HG03469 (cell line): Measurements from ENCODE around the gene EAPP.
"Not testable (repeated sequence)": the region's sequence is repeated elsewhere in the genome, so short reads cannot be mapped to it uniquely, and the experiment has no call there.

Experiments used
- ATAC-seq: cut with Tn5 transposase; IDR thresholded peaks from one replicate; pipeline ENCODE4 v1.9.1; 2021; ENCODE audit warnings: mild to moderate bottlenecking, moderate library complexity, moderate number of reproducible peaks; ENCODE audit not compliant: unreplicated experiment

Gene EAPP

DNA sequence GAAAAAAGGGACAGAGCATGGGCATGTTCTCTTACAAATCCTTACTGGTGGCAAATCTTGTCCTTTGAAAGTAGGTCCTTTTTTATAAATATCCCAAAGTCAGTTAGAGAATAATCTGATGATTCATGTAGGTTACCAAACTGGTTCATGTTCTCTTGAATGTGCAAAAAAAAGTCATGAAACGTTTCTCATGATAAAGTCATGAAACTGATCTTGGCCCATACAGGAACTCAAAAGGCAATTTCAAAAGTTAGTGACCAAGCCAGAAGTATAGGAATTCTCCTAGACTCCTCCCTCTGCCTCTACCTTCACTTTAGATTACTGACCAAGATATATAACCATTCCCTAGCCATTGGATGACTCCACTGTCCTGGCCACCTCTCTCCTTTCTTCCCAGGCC lies 50.2 kb downstream of the EAPP start:
- no peak for ATAC-seq

DNA sequence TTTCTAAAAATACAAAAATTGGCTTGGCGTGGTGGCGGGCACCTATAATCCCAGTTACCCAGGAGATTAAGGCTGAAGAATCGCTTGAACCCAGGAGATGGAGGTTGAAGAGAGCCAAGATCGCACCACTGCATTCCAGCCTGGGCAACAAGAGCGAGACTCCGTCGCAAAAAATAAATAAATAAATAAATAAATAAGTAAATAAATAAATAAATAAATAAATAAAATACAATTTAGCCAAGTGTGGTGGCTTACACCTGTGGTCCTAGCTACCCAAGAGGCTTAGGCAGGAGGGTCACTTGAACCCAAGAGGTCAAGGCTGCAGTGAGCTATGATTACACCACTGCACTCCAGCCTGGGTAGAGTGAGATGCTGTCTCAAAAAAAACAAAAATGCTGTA lies 51.0 kb downstream of the EAPP start:
- no peak for ATAC-seq

- ATAC-seq = no peak
Observed at GRCh38 chr14:34484726-34485125, 54.8 kb downstream of the EAPP start.

DNA sequence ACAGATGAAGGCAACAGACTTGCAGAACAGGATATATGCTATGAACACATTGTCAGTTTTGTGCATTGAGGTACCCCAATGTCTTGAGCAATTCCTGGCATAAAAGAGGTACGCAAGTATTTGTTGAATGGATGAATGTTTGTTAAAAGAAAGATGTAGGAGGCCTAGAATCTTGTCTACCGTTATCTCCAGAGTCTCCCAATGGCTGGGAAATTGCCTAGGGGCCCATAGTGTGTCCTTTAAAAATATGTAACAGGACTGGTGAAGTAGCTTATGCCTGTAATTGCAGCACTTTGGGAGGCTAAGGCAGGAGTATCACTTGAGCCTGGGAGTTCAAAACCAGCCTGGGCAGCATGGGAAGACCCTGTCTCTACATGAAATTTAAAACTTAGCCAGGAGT lies 57.0 kb downstream of the EAPP start:
- ATAC-seq = no peak

DNA sequence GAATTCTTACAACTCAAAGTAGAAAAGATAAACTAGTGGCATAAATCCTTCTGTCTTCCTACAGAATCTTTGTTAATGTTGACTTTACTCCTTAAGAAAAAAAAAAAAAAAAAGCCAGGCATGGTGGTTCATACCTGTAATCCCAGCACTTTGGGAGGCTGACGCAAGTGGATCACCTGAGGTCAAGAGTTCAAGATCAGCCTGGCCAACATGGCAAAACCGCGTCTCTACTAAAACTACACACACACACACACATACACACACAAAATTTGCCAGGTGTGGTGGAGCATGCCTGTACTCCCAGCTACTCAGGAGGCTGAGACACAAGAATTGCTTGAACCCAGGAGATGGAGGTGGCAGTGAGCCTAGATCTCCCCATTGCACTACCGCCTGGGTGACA lies 59.8 kb downstream of the EAPP start:
- ATAC-seq = no peak

GRCh38 chr14:34478261-34478660 lies 61.2 kb downstream of the EAPP start:
- no peak for ATAC-seq

- not testable (repeated sequence) for ATAC-seq
Observed at GRCh38 chr14:34476036-34476435, 63.5 kb downstream of the EAPP start.

GRCh38 chr14:34475163-34475562 lies 64.3 kb downstream of the EAPP start:
- ATAC-seq = no peak

GRCh38 chr14:34474187-34474679 lies 65.3 kb downstream of the EAPP start:
- no peak for ATAC-seq

- no peak for ATAC-seq
Observed at GRCh38 chr14:34472706-34473279, 66.7 kb downstream of the EAPP start.

DNA sequence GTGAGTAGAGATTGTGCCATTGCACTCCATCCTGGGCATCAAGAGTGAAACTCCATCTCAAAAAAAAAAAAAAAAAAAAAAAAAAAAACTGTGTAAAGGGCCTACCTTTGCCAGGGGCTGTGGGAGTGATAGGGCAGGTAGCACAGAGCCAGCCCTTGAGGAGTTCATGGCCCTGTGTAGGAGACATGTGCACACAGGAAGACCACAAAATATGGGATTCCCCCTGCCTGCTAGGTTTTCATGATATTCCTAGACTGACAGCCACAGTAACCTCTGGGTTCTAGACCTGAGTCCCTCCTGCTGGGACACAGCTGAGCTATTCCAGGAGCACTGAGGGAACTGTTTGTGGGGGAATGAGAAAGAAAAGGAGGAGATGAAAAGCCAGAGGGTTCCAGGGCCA lies 69.2 kb downstream of the EAPP start:
- no peak for ATAC-seq

DNA sequence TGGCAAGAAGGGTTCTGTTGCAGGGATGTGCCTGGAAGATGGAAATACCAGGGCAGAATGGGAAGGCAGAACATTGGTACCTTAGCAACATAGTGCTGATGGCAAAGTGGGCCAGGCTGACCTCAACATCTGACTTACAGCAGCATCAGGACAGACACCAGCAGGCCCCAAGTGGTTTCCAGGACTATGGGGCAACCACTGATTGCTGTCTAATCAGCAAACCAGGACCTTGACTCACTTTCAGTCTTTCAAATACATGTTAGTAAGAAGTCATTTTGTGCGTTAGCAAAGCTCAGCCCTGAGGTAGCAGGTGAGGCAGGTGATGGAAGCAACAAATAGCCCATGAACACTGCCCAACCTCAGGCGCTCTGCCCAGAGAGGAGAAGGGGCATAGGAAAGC lies 72.8 kb downstream of the EAPP start:
- ATAC-seq = no peak
